CD1c-positive myeloid dendritic cell (primary cell): Measurements from ENCODE around the gene COPS3.
A peak's percentile ranks its signal among the peaks of the same experiment; 100 is the strongest.

Experiments used
- DNase-seq: peaks from one replicate; pipeline ENCODE4 v3.0.0-alpha.2; 2016; ENCODE audit errors: extremely low spot score

The COPS3 gene

DNA sequence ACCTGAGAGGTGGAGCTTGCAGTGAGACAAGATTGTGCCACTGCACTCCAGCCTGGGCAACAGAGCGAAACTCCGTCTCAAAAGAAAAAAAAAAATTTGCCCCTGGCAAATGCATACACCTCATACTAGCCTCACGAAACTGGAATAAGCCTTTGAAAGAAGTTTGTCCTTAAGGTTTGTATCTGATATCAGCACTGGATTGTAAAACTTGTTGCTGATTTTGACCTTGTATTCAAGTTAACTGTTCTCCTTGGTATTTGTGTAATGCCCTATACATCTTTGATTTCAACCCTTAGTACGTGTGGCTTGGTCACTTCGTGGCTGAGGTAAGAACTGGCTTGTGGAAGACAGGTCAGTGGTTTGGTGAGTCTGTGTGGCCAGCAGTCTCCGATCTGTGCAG is 37.9 kb downstream of the COPS3 start:
- DNase-seq = no peak

DNA sequence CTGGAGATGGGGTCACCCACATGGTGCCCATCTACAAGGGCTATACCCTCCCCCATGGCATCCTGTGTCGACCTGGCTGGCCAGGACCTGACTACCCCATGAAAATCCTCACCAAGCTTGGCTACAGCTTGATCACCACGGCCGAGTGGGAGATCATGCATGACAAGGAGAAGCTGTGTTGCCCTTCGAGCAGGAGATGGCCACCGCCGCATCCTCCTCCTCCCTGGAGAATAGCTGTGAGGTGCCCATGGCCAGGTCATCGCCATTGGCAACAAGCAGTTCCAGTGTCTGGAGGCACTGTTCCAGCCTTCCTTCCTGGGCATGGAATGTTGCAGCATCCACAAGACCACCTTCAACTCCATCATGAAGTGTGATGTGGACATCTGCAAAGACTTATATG is 38.8 kb downstream of the COPS3 start:
- no peak for DNase-seq

DNA sequence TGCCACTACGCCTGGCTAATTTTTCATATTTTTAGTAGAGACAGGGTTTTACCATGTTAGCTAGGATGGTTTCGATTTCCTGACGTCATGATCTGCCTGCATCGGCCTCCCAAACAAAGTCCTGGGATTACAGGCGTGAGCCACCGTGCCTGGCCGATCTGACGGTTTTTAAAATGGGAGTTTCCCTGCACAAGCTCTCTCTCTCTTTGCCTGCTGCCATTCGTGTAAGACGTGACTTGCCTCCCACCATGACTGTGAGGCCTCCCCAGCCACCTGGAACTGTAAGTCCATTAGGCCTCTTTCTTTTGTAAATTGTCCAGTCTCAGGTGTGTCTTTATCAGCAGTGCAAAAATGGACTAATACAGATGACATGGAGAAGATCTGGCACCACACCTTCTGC is 39.4 kb downstream of the COPS3 start:
- DNase-seq = no peak

DNA sequence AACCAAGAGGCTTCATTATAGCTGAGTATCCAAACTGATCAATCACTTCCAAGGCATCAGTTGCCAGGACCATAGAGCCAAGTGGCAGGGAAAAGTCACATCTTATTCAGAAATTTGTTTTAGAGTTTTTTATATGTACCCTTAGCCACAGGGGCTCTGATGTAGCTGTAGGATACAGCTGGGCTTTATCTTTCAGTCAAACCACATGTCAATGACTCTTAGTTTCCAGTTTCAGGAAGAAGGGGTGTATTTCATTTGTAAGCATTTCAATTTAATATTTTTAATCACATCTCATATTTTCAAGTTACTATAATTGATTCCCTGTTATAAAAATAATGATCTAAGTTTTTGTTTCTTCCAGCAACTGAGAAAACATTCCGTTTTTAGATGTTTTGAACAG is 41.2 kb downstream of the COPS3 start:
- DNase-seq = no peak

DNA sequence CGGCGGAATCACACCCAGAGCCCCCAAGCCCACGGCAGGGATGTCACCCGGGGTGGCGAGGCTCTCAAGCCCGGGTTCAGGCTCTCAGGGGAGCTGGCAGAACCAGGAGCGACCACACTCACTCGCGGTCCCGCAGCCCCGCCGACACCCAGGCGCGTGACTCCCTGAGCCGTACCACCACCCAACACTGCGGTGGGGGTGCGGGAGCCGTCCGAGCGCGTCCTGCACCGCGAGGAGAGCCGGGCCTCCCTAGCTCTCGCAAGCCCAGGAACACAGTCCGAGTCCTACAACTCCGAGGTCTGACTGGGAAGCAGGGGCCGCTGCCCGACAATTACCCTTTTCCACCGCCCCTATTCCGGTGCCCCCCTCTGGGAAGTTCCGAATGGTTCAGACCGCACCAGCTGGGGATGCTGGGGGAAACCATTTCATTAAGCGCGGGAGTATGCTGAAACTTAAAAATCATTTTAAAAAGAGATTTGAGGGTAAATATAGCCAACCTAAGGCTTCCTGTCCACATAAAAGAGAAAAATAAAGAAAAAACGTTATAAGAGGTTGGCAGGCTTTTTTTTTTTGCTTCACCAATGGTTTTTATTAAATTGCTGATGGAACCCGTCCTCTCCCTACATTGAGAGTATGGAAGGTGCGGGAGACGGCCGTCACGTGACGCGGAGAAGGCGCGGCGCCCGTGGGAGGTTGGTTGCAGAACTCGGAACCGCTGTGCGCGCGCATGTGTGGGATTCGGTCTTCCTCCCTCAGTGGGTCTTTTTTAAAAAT is 43.8 kb downstream of the COPS3 start, which contains the start of gene FLCN:
Gene FLCN, minus strand, starts transcription at position 143 of the 774 bp plus-strand sequence. CDS start 9,031 bp downstream, outside the sequence.
- DNase-seq = peak; percentile 97

DNA sequence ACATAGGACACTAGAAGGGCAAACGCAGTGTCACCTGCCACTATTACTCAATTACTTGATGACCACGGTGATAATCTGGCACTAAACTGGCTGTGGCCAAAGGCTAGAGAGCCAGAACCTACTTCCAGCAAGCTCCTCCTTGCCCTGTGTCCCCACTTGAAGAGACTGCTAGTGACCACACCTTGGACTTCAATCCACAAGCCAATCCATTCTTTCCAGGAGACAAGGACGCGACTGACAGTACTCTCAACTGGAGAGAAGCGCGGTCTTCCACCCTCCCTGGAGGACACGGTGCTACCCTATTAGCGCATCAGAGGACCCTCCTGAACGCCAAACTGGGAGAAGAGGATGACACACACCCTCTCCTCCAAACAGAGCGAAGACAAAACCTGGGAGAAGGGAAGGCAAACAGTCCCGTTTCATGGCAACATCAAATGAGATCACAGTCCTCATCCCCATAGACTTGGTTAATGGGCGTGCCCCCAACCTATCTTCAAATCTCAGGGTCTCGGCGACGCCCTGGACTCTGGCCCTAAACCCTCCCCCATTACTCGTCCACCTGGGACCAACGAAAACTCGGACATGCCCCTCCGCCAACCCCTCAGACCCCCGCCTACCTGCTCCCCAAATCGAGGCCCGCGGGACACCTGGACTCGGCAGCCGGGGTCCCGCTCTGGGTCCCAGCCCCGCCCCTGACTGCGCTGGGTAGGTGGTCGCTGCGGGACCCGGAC is 44.6 kb downstream of the COPS3 start:
- peak; percentile 15 for DNase-seq

DNA sequence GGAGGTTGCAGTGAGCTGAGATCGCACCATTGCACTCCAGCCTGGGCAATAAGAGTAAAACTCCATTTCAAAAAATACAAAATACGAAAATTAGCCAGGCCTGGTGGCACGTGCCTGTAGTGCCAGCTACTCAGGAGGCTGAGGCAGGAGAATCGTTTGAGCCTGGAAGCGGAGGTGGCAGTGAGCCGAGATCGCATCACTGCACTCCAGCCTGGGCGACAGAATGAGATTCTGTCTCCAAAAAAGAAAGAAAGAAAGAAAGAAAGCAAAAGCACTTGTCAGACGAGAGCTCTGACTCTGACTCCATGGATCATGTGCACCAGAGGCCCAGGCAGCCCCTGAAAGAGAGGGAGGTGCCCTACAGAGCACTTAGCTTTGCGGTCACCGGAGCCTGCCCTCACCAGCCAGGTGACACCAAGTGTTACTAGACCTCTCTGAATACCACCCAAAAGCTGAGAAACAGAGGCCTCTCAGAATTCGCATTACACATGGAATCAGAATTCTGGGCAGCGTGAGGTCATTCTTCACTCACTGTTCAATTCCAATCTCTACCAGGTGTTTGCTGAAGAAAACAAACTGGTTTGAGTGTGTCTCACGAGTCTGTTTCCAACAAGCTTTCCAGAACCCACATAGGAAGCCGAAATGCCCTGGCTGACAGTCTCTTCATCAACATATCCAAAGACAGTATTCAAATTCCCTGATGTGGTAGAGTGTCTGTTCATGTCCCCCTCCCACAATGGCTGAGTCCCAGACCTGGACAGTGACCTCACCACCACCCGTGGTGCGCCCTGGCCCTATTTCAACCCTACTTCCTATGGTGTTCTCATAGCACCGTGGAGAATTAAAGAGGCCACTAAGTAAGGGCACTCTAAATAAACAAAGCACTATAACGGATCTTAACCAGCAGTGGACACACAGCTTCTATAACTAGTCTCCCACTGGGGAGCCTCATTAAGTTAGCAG is 45.6 kb downstream of the COPS3 start:
- peak; percentile 25 for DNase-seq

DNA sequence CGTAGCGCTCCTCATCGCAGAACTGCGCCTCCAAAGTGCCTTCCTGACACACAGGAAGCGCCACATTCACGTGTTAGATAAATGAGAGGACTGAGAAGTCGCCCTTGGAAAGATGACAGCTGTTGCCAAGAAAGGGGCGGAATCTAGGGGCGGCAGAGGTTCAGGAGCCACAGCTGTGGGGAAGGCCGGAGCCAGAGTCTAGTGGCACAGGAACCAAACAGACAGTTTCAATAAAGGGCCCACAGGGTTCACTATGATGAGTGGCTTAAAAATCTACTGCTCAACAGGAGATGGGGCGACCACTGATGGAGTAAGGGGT is 48.8 kb downstream of the COPS3 start:
- DNase-seq = no peak

DNA sequence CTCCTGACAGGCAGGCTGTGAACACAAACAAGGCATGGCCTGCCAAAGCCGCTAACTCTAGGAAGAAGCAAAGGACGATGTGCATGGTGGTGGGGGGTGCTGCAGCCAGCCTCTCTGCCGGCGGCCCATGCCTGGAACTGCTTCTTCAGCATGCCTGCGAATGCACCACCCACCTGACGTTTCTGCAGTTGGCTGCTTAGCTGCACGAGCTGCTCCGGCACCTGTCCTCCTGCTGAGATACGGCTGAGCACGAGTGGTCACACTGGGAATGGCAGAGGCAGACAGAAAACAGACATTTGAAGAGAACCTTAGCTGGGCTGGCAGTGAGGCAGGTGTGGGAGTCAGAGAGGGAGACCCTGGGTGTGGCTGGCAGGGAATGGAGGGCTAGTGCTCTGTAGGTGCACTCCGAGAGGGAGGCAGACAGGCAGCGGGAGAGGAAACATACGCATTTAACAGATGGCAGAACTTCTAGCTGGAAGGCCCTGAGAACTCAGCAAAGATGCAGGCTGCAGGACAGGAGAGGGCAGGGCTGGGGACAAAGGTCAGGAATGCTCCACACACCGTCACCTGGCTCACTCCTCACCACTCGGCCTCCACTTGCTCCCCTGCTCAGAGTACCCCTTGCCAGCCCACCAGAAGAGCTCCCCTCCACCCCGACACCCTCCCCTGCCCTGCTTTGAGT is 49.3 kb downstream of the COPS3 start:
- DNase-seq = no peak

DNA sequence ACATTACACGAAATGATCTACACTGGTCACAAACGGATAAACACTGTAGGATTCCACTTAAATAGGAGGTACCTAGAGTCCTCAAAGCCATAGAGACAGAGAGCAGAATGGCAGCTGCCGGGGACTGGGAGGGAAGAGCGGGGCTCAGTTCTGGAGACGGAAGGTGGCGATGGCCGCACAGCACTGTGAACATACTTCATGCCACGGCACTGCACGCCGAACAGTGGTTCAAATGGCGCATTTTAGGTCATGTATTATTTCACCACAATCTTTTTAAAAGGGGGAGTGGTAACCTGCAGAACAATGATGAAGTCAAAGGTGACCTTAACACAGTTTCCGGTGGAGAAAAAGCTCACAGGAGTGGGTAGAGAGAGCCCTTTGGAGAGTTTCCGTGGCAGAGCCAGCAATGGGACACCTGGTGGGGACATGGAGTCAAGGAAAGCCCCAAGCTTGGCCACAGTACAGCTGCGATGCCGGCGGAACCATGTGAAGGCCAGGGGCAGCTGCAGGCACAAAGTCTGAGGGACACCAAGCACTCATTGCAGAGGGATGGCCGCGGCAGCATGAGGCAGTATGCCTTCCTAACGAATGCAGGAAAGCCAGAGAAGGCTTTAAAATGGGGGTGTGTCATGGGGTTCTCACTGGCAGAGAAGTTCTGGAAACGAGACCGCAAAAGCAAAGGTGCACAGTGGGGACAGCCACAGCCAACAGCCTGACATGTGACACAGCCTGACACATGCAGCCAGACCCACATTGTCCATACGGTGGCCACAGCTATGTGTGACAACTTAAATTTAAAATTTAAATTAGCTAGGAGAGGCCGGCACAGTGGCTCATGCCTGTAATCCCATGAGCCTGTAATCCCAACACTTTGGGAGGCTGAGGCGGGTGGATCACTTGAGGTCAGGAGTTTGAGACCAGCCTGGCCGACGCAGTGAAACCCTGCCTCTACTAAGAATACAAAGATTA is 51.3 kb downstream of the COPS3 start:
- no peak for DNase-seq

DNA sequence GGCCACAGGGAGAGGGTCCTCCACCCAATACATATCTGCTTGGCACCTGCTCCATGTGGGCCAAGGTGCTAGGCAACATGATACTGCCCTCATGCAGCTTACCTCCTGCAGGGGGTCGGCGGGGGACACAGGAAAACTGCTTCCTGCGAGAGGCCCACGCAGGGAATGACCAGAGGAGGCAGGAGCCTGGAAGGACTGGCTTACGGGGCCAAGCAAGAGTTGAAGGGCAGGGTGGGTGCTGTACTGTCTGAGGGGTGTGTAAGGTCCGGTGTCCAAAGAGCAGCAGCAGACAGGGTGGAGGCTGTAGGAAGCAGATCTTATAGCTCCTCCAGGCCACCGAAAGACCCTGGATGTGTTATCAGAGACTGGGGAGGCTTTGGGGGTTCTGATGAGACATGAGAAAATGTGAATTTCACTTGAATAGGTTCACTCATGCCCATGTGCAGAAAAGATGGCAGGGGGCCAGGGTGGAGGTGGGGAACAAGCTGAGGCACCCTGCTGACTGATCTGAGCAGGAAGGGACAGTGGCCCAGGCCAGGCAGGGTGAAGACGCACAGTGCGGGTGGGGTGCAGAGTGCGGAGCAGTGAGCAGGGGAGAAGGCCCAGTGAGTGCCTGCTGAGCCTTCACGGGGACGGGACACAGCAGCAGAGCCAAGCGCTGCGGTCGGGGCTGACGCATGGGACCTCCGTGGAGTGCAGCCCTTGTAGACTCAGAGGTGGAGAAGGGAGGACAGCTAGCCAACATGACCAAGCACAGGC is 52.3 kb downstream of the COPS3 start:
- DNase-seq = no peak

DNA sequence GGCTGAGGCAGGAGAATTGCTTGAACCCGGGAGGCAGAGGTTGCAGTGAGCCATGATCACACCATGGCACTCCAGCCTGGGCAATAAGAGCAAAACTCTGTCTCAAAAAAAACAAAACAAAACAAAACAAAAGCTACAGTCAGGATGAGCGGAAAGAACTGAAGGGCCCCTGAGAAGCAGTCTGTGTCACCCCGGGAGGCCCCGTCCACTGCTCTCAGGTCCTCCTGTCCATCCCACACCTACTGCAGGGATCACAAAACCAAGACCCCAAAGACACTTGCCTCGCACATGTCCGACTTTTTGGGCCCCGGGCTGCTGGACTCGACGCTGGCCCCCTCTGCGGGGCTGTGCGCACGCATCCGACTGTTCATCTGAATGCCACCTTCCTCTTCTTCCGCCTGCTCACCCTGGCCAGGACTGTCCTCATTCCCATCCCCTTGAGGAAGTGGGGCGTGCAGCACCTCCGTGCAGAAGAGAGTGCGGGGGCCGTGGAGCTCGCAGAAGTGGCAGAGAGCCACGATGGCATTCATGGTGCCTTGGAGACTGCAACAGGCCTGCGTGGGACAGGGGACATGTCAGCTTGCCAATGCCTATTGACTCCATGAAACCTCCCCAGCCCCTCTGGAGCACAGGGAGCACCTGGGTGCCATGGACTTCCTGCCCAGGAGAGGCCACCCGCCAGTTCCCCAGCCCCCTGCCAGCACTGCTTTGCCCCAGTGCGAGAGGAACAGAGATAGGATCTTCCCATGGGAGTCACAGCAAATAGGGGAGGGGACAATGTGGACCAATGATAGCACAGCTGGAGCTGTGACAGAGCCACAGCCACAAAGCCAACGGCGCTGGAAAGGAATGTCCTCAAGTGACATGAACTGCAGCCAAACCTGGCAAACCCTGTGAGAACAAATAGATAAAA is 53.2 kb downstream of the COPS3 start:
- no peak for DNase-seq

DNA sequence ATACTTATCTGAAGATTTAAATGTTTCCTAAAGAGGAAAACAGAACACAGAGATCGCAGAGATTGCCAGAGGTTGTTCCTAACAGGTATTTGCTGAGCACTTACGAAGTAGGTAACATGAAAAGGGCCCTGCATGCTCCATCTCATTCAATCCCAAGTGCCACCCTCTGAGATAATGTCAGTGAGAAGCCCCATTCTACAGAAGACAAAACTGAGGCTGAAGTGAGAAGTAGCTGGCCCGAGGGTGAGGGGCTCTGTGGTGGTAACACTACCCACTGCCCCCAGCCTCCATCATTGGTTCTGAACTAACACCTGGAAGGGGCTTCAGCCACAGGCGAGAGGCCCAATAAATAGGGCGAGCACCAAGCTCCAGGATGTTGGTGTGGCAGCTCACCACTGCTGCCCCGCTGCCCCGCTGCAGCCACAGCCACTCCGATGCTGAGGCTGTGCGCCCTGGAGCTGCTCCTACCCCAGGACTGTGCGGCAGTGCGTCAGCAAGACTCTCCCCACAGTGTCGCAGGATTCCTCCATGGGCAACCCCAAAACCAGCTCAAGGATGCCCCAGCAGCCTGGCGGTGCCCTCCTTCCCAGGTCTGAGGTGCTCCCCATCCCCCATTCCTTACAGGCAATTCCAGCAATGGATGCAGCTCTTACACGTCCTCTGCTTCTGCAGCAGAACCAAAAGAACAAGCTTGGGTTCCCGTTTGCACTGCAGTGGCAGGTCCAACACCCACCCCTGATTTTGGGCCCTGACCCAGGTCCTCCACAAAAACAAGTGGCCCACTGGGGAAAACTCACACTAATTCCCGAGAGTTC is 54.4 kb downstream of the COPS3 start:
- no peak for DNase-seq

DNA sequence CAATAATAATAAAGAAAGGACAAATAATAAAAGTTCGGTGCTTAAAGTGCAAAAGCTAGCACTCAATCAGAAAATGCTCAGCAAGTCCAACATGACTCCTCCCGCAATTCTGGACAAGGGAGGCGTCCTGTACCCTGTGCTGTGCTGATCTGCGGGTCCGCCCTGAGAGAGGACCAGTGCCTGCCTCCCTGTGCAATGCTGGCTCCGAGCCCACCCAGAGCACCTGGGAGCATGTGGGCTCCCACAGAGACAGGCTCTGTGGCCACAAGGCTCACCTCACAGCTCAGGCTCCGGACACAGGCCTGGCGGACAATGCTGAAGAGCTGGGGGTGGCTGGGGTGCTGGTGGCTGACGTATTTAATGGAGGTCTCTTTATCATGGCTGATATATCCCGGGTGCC is 55.1 kb downstream of the COPS3 start:
- no peak for DNase-seq

DNA sequence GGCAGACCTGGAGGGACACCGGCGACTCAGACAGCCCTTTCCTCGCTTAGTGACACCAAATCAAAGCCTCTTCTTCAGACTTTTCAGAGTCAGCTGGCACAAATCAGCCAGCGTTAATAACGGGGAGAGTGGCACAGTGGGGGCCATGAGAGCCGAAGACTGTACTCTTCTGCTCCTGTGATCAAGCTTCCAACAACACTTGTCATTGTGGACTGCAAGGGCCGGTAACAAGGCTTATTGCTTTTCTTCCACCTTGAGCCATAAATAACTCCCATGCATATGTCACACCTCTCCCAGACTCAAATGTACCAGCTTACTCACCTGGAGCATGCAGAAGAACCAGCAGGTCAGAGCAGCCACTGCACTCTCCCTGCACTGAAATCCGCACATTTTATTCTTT is 56.9 kb downstream of the COPS3 start:
- no peak for DNase-seq

DNA sequence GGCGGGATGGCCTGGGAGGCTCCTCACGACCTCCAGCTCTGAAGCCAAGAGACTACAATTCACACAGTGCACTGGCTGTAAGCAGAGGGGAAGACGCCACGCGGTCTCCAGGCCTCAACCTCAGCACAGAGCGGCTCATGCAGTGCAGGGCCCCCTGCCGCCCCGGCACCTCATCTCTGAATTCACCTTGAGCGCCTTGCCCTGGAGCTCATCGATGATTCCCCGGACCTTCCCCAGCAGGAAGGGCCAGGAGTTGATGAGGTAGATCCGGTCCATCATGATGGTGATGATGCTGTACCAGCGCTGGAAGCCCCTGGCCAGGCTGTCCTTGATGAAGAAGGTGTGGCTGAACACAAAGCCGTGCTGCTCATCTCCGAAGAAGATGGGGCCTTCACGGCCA is 57.3 kb downstream of the COPS3 start:
- no peak for DNase-seq

DNA sequence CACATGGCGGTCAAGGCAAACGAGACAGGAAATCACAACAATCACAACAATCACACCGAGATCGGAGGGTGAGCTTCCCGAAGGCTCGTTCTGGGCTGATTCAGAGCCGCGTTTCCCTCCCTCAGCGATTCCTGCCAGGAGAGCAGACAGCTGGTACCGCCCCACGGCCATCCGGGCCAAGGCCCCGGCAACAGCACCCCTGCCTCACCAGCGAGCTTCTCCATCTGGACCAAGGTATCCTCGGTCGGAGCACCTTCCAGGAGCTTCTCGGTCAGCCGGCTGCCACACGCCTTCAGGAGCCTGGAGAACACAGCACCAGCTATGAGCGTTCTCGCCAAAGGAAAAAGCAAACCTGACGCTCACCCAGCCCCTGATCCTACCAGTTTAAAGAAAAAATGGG is 59.7 kb downstream of the COPS3 start:
- DNase-seq = no peak

DNA sequence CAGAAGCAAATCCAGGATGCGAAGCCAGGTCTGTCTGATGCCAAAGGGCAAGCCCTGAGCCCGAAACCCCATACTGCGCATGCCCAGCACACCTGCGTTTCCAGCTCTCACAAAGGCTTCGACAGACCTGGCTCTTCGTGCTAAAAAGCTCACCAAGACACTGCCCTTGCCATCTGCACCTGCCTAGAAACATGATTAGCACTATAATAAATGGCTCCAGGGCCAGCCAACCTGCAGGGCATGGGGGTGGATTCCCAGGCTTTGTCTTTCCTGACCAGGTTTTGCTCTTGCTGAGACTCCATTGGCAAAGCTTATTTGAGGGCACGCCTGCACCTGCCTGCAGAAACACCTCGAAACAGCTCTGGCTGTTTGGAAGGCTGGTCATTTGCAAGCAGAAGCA is 60.5 kb downstream of the COPS3 start:
- DNase-seq = no peak
